ENCODE results near the gene SIRT3. TPM values are rescaled to one million over a fixed set of nuclear protein-coding genes. Genes with fewer than 3 reads are reported as not detected.

The SIRT3 gene
- polyA plus RNA-seq, 1 experiment: 22.2 TPM

DNA sequence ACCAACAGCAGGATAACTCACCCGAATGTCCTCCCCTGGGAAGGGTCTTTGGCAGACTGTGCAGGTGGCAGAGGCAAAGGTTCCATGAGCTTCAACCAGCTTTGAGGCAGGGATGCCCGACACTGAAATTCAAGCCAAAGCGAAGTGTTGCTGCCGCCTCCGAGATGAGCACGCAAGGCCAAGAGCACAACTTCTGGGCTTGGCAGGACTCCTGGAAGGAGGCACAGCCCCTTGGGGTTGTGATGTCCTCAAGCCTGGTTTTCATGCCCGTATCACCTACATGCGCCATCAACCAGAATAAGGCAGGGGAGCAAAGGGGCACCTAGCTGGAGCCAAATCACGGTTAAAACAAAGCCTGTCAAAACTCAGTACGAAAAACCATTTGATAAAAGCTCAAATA lies 5.7 kb downstream of the SIRT3 start:
- peaks cover 3% of the 10 kb centered on the region; the same call in 1 of the 2 replicates for H3K36me3 ChIP-seq (ENCODE audit: control insufficient read depth, insufficient read depth, low read length)
- TF ChIP-seq, protein P1, sequence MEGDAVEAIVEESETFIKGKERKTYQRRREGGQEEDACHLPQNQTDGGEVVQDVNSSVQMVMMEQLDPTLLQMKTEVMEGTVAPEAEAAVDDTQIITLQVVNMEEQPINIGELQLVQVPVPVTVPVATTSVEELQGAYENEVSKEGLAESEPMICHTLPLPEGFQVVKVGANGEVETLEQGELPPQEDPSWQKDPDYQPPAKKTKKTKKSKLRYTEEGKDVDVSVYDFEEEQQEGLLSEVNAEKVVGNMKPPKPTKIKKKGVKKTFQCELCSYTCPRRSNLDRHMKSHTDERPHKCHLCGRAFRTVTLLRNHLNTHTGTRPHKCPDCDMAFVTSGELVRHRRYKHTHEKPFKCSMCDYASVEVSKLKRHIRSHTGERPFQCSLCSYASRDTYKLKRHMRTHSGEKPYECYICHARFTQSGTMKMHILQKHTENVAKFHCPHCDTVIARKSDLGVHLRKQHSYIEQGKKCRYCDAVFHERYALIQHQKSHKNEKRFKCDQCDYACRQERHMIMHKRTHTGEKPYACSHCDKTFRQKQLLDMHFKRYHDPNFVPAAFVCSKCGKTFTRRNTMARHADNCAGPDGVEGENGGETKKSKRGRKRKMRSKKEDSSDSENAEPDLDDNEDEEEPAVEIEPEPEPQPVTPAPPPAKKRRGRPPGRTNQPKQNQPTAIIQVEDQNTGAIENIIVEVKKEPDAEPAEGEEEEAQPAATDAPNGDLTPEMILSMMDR (IDR thresholded peaks at IDR 0.05; ENCODE audit: insufficient read depth, low read depth, low read length): no peak
- POLR2A ChIA-PET: interaction anchor here (0.7 kb wide), 1 partner anchor 133 kb away, joined by 19 read pairs; no protein-coding TSS in a partner anchor
- DNase-seq (ENCODE audit: low read depth): no peak
- CTCF ChIA-PET: interaction anchor here (1.6 kb wide), 1 partner anchor 131 kb away, joined by 5 read pairs; no protein-coding TSS in a partner anchor
- H3K4me3 ChIP-seq (ENCODE audit: low read depth, low read length): no peak overlapping the region
- no peaks in the 10 kb centered on the region for H3K27me3 ChIP-seq (ENCODE audit: control insufficient read depth, insufficient read depth, low read length)

DNA sequence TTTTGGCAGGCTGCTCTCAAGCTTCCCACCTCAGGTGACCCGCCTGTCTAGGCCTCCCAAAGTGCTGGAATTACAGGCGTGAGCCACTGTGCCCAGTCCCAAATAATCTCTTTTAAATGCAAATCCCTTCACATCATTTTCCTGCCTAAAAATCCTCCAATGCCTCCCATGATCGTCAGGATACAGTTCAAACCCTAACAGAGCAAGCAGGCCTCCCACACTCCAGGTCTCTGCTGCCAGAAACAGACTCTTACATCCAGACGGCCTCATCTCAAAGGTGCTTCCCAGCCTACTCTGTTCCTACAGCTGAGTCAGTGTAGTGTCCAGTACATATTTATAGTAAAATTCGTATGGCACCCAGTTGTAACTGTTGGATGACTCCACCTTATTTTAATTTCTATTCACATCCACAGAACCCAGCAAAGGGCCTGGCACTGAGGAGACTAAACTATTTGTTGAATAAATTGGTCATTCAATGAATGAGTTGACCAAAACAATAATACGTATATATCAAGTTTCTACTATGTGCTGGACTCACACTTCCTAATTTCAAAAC lies 8.2 kb downstream of the SIRT3 start:
- ChIA-PET POLR2A (no interaction called here), CTCF (interaction anchor here (1.2 kb wide), 1 partner anchor 16 kb away, joined by 3 read pairs; no protein-coding TSS in a partner anchor)
- no peak overlapping the region for H3K4me3 ChIP-seq (ENCODE audit: low read depth, low read length)
- H3K36me3 ChIP-seq (ENCODE audit: control insufficient read depth, insufficient read depth, low read length): peaks cover 3% of the 10 kb centered on the region; the same call in 1 of the 2 replicates
- DNase-seq (ENCODE audit: low read depth): no peak
- H3K27me3 ChIP-seq (ENCODE audit: control insufficient read depth, insufficient read depth, low read length): no peaks in the 10 kb centered on the region
- TF ChIP-seq, protein P1 (IDR thresholded peaks at IDR 0.05; ENCODE audit: insufficient read depth, low read depth, low read length): no peak

DNA sequence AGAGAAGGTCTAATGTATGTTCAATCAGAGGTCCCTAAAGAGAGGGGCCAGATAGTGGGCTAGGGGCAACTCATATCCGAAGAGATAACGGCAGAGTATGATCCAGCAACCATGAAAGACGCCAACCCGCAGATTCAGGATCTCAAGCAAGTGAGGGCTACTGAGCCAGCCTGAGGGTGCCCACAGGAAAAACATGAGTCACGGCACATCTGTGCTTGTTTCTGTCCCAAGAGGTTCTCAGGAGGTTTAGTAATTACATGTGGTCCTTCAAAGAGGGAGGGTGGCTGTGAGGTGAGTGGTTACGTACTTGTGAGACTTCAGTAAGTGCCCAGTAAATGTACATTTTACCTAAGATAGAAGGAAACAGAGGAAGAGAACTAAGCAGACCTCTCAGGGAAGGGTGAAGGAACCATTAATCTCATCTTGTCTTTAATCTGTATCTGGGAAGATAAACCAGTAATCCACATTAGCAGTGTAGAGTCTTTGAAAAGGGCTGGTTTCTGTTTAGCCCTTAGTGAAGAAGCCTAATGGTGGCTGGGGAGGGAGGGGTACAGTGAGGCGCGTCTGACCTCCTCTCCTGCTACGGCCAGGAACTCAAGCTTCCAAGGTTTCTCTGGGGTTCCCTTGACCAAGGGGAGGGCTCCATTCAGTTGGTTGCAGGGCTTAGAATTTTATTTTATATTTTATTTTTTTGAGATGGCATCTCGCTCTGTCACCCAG lies 10.2 kb downstream of the SIRT3 start:
- Histone ChIP-seq H3K27me3 (ENCODE audit: control insufficient read depth, insufficient read depth, low read length) (no peaks in the 10 kb centered on the region), H3K4me3 (ENCODE audit: low read depth, low read length) (no peak overlapping the region), H3K36me3 (ENCODE audit: control insufficient read depth, insufficient read depth, low read length) (no peaks in the 10 kb centered on the region; the same call in 1 of the 2 replicates)
- no peak for DNase-seq (ENCODE audit: low read depth)
- ChIA-PET CTCF (no interaction called here), POLR2A (no interaction called here)
- TF ChIP-seq, protein P1 (IDR thresholded peaks at IDR 0.05; ENCODE audit: insufficient read depth, low read depth, low read length): no peak

DNA sequence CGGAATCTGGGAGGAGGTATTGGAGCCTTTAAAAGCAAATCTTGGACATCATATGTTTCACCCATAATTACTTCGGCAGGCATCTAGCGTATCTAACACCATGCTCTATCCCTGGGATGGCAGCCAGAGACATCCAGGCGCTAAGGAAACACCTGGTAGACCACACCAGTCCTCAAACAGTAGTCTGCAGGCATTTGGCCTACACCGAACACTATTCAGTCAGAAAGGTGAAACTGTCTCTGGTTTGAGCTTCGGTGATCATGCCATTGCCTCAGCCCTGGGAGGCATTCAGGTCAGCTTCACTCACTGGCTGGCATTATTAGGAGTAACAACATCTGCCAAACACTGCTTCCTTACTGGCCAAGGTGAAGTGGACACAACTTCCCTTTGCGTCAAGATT lies 11.7 kb downstream of the SIRT3 start:
- no peaks in the 10 kb centered on the region for H3K36me3 ChIP-seq (ENCODE audit: control insufficient read depth, insufficient read depth, low read length)
- TF ChIP-seq, protein P1 (IDR thresholded peaks at IDR 0.05; ENCODE audit: insufficient read depth, low read depth, low read length): no peak
- ChIA-PET POLR2A (no interaction called here), CTCF (no interaction called here)
- no peak overlapping the region for H3K4me3 ChIP-seq (ENCODE audit: low read depth, low read length)
- H3K27me3 ChIP-seq (ENCODE audit: control insufficient read depth, insufficient read depth, low read length): no peaks in the 10 kb centered on the region
- no peak for DNase-seq (ENCODE audit: low read depth)

DNA sequence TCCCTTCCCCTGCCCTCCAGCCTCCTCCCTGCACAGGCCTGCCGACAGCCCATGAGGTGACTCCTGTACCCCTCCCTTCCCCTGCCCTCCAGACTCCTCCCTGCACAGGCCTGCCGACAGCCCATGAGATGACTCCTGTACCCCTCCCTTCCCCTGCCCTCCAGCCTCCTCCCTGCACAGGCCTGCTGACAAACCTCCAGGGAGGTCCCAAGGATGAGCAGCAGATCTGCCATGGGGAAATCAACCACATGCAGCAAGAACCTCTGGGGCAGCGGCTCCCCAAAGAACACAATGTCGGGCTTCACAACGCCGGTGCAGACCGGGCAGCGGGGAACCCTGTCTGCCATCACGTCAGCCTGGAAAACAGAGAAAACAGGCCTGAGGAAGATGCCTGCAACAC lies 12.3 kb downstream of the SIRT3 start:
- POLR2A ChIA-PET: no interaction called here
- Histone ChIP-seq H3K4me3 (ENCODE audit: low read depth, low read length) (no peak overlapping the region), H3K36me3 (ENCODE audit: control insufficient read depth, insufficient read depth, low read length) (peaks cover 3% of the 10 kb centered on the region; the same call in 1 of the 2 replicates), H3K27me3 (ENCODE audit: control insufficient read depth, insufficient read depth, low read length) (no peaks in the 10 kb centered on the region)
- DNase-seq (ENCODE audit: low read depth): no peak
- CTCF ChIA-PET: no interaction called here
- TF ChIP-seq, protein P1 (IDR thresholded peaks at IDR 0.05; ENCODE audit: insufficient read depth, low read depth, low read length): no peak
